ENCODE measurements around the gene PDE1C.

GRCh38 chr7:31921047-31921446 lies 149.2 kb downstream of the PDE1C start:
- TF ChIP-seq, protein P1, sequence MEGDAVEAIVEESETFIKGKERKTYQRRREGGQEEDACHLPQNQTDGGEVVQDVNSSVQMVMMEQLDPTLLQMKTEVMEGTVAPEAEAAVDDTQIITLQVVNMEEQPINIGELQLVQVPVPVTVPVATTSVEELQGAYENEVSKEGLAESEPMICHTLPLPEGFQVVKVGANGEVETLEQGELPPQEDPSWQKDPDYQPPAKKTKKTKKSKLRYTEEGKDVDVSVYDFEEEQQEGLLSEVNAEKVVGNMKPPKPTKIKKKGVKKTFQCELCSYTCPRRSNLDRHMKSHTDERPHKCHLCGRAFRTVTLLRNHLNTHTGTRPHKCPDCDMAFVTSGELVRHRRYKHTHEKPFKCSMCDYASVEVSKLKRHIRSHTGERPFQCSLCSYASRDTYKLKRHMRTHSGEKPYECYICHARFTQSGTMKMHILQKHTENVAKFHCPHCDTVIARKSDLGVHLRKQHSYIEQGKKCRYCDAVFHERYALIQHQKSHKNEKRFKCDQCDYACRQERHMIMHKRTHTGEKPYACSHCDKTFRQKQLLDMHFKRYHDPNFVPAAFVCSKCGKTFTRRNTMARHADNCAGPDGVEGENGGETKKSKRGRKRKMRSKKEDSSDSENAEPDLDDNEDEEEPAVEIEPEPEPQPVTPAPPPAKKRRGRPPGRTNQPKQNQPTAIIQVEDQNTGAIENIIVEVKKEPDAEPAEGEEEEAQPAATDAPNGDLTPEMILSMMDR (IDR thresholded peaks at IDR 0.05), result no peak
- TF ChIP-seq POLR2A (IDR thresholded peaks at IDR 0.05), result no peak
